ENCODE results near the gene ZSCAN2. TPM values are rescaled to one million over a fixed set of nuclear protein-coding genes. Genes with fewer than 3 reads are reported as not detected.

The ZSCAN2 gene
- 7.4 and 8.1 TPM in 2 replicates for total RNA-seq

DNA sequence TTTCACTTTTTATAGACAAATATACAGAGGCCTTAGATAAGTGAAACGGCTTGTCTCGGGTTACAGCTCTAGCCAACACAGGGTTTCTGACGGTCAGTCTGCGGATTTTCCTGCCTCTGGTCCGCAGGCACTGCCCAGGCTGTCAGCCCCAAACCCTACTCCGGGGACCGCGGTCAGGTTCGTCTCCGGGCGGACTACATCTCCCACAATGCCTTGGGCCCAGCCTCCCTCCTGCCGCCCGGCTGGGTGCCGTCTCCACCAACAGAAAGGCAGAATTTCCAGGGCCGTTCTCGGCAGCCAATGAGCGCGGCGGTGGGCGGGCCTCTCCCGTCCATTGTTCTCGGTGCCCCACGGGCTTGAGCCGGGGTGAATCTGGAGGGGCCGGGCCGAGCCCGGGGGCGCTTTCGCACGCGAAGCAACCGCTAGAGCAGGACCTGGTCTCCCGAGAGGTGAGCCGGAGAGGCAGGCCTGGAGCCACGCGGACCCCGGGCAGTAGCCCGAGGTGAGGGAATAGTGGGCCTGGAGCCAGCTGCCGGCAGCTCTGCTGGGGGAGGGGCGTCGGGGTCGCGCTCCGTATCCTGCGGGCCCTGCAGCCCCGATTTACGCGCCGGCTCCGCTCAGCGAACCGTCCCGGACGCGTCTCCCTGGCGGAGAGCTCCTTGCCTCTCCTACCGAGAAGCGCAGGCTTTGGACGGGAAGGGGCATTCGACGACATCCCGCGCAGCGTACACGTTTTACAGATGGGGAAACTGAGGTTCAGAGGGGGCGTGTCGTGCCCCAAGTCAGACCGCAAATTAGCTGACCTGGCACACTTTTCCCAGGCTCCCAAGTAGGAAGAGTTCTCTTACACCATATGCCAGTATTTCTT, at the start of gene ZSCAN2:
TSS of gene ZSCAN2 (plus strand) at position 323 of the 868 bp plus-strand sequence. CDS start 2,919 bp downstream, outside the sequence.

DNA sequence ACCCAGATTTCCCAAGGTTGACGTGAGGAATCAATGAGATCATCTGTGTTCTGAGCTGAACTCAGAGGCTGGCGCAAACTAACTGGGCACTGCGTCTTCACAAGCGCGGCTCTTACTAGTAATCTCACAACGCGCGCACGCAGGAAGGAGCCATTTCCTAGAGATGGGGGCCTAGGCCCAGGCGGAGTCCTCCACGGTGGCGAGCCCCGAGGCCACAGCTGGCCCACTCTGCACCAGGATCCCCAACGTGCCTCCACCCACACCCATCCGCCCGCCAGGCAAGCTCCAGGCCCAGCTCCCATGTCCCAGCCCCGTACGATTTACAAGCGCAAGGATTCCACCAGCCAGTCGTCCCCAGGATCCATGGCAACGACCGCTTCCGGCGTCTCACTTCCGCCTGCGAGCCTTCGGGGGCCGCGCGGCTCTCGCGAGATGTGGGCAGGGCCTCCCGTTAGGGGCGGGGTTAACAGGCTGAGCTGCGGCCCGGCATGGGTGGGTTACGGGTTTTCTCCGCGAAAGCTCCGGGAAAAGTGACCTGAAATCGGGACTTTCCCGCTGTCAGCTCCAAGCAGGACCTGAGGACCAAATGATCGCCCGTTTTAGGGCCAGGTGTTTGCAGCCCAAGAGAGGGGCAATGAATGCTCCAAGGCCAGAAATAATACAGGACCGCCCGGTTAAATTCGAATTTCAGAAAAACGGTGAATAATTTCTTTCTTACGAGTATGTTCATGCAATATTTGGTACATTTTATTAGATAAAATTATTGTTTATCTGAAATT, 53.3 kb downstream of the ZSCAN2 start, which contains the start of gene WDR73:
TSS of gene WDR73 (minus strand) at position 374 of the 779 bp plus-strand sequence. CDS start at position 365, 9 bp downstream.

DNA sequence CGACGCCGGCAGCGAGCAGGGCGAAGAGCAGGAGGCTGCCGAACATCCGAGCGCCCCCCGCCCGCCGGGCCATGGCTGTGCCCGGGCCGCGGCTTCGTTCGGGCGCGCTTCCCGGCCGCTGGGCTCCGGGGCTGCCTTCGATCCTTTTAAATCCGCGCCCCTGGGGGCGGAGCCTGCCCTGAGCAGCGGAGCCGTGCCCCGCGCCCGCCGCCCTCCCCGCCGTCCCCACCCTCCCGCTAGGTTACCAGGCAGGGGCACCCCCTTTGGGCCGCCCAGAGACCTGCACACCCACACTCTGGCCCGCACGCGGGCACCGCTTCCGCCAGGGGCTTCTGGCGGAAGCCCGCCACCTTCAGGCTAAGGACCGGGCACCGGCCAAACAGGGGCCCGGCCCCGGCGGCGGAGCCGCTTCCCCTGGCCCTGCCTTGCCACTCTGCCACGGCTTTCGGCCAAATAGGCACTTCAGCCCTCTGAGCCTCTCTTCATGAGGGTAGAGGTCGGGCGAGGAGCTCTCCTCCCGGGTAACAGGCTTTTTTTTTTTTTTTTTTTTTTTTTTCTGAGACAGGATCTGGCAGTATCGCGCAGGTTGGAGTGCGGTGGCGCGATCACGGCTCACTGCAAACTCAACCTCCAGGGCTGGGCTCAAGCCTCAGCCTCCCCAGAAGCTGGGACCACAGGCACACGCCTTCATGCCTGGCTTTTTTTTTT, 57.4 kb downstream of the ZSCAN2 start, which contains the start of gene NMB:
TSS of gene NMB (minus strand) at position 120 of the 708 bp plus-strand sequence. CDS start at position 73, 47 bp downstream.

Other genes starting within 250 kb of the ZSCAN2 start
- 30.4 and 32.2 TPM in 2 replicates for gene WDR73, start 53.3 kb downstream of the ZSCAN2 start, total RNA-seq
- 3.6 and 4.0 TPM in 2 replicates for gene NMB, start 57.2 kb downstream of the ZSCAN2 start, total RNA-seq
- gene SEC11A, start 115.1 kb downstream of the ZSCAN2 start, total RNA-seq, result 277 and 309 TPM in 2 replicates
- gene ZNF592, start 147.6 kb downstream of the ZSCAN2 start, total RNA-seq, result 3.3 and 3.7 TPM in 2 replicates
- gene ALPK3, start 216.3 kb downstream of the ZSCAN2 start, total RNA-seq, result 0.11 and 0.25 TPM in 2 replicates

Data from uterine smooth muscle cell (primary cell).